GM12878 (cell line): Measurements from ENCODE around the gene FANCL. TPM values are rescaled to one million over a fixed set of nuclear protein-coding genes. Genes with fewer than 3 reads are reported as not detected.
A peak's percentile ranks its signal among the peaks of the same experiment; 100 is the strongest.
"Not testable (repeated sequence)": the region's sequence is repeated elsewhere in the genome, so short reads cannot be mapped to it uniquely, and the experiment has no call there.

Experiments
- ATAC-seq: fragments of 200-7000 bp; cut with Tn5 transposase; 3 replicates; pipeline ENCODE4 v1.9.1; 2020; ENCODE audit warnings: mild to moderate bottlenecking, moderate library complexity
- BruUV-seq: library from RNA; stranded (reverse); fragments of 400-500 nt; replicated peaks from 2 replicates; lab custom pipeline; 2021; lab: Mats Ljungman, UMichigan
- CTCF ChIA-PET: fragments of 300-600 bp; sonication (Branson Sonifier 250); formaldehyde crosslinking; extraction: SDS; loops from one replicate; lab custom pipeline; 2021; ENCODE audit warnings: inconsistent platforms; lab: Yijun Ruan, JAX
- POLR2A ChIA-PET: fragments of 350-600 bp; formaldehyde crosslinking; extraction: SDS; loops from one replicate; lab custom pipeline; 2021; ENCODE audit warnings: inconsistent platforms; lab: Charles Lee
- RAD21 ChIA-PET: fragments of 300-600 bp; sonication (Branson Sonifier 250); formaldehyde crosslinking; loops from one replicate; lab custom pipeline; 2023; ENCODE audit warnings: antibody characterized with exemption; ENCODE audit not compliant: unreplicated experiment; lab: Charles Lee
- SMC1A ChIA-PET: fragments of 300-600 bp; sonication (Branson Sonifier 250); formaldehyde crosslinking; loops from one replicate; lab custom pipeline; 2023; ENCODE audit not compliant: unreplicated experiment, uncharacterized antibody; lab: Charles Lee
- DNase-seq: peaks from one replicate; pipeline ENCODE4 v3.0.0-alpha.2; 2011; ENCODE audit warnings: low read depth, low spot score
- FAIRE-seq: peaks from 3 replicates; lab custom pipeline; 2011; peaks lifted over from hg19 to GRCh38; lab: Jason Lieb, UNC
- H2AFZ ChIP-seq: 2 replicates; pipeline ENCODE4 v1.6.0; 2011; ENCODE audit warnings: low read depth, low read length, control low read depth; ENCODE audit not compliant: control insufficient read depth
- H3K27ac ChIP-seq: 2 replicates; pipeline ENCODE4 v1.5.1; 2011; ENCODE audit warnings: control low read depth; ENCODE audit not compliant: control insufficient read depth, insufficient read depth
- H3K27me3 ChIP-seq, 2 experiments: replicated peaks in 1 of 2; 2 replicates each; pipeline versions ENCODE4 v1.6.0 to v1.6.1; 2011; ENCODE audit warnings: low read length in 1 of 2; ENCODE audit not compliant: control insufficient read depth in 2 of 2, insufficient read depth in 2 of 2
- H3K36me3 ChIP-seq, 2 experiments: 2 replicates each; pipeline ENCODE4 v1.5.1; 2011; ENCODE audit warnings: low read length in 1 of 2; ENCODE audit not compliant: control insufficient read depth in 2 of 2, insufficient read depth in 2 of 2
- H3K4me1 ChIP-seq: 2 replicates; pipeline ENCODE4 v1.6.1; 2011; ENCODE audit warnings: mild to moderate bottlenecking, low read length, moderate library complexity, mixed read lengths; ENCODE audit not compliant: control insufficient read depth, insufficient read depth
- H3K4me2 ChIP-seq: 2 replicates; pipeline ENCODE4 v1.6.0; 2011; ENCODE audit warnings: control low read depth; ENCODE audit not compliant: control insufficient read depth, insufficient read depth
- H3K4me3 ChIP-seq: fragments of 200-600 bp; sonication (generic); 2 replicates; pipeline ENCODE4 v1.5.1; 2016
- H3K79me2 ChIP-seq: 2 replicates; pipeline ENCODE4 v1.6.0; 2011; ENCODE audit warnings: low read length; ENCODE audit not compliant: control insufficient read depth, insufficient read depth
- H3K9ac ChIP-seq: 2 replicates; pipeline ENCODE4 v1.8.0; 2011; ENCODE audit warnings: low read length, control low read depth, mixed read lengths; ENCODE audit not compliant: control insufficient read depth, insufficient read depth
- H3K9me3 ChIP-seq: replicated peaks from 3 replicates; pipeline ENCODE4 v1.5.1; 2011; ENCODE audit warnings: mild to moderate bottlenecking, low read length; ENCODE audit not compliant: control insufficient read depth, insufficient read depth
- H4K20me1 ChIP-seq: 2 replicates; pipeline ENCODE4 v1.6.0; 2011; ENCODE audit not compliant: control insufficient read depth, insufficient read depth
- BHLHE40 ChIP-seq, 2 experiments: fragments of 450-650 bp in 1 of 2; IDR thresholded peaks; 2 replicates each; pipeline ENCODE4 v1.6.1; 2011 to 2017; ENCODE audit warnings: low read depth in 2 of 2, borderline replicate concordance in 1 of 2, improper control_type of control experiment in 1 of 2, low read length in 1 of 2, mild to moderate bottlenecking in 1 of 2
- SMAD5 ChIP-seq: IDR thresholded peaks from 2 replicates; pipeline ENCODE4 v1.6.1; 2016; ENCODE audit warnings: antibody characterized with exemption, low read depth
- YBX1 ChIP-seq: fragments of 450-650 bp; IDR thresholded peaks from 2 replicates; pipeline ENCODE4 v1.6.1; 2016; ENCODE audit warnings: antibody characterized with exemption
- ZNF24 ChIP-seq: fragments of 450-650 bp; IDR thresholded peaks from 2 replicates; pipeline ENCODE4 v1.6.1; 2017; ENCODE audit warnings: antibody characterized with exemption, mild to moderate bottlenecking
- WGBS: methylation state at CpG from one replicate; pipeline ENCODE4 v1.1.6; 2016; ENCODE audit warnings: low lambda C conversion rate; ENCODE audit not compliant: insufficient replicate concordance, insufficient coverage; ENCODE audit errors: missing lambda C conversion rate; 5-methylcytosine and 5-hydroxymethylcytosine counted together
- in situ Hi-C: fragments of 300-500 bp; cut with MboI; formaldehyde crosslinking; loops from 9 replicates; pipeline ENCODE4 v1.14.3; 2018; ENCODE audit warnings: mixed read lengths
- intact Hi-C: fragments of 100-400 bp; cut with micrococcal nuclease; formaldehyde crosslinking; loops from one replicate; pipeline ENCODE4 v1.14.2; 2022; ENCODE audit not compliant: unreplicated experiment
- polyA plus RNA-seq, 11 experiments: library from polyadenylated mRNA; depleted of rRNA in 4 of 11; unstranded in 6 of 11; stranded (reverse) in 5 of 11; fragments of >200 nt; fragmentation: Nextera tagmentation in 4 of 11; fragmentation: Illumina TruSeq in 1 of 11; extraction: Ambion mirVana in 4 of 11; extraction: Trizol in 1 of 11; gene quantifications; 1 replicate in 1 of 11; 2 replicates in 10 of 11; pipeline versions ENCODE4 v1.2.1 to v1.2.3, GENCODE V29; 2011 to 2016; ENCODE audit warnings: inconsistent platforms in 2 of 11, missing spikeins in 2 of 11, low read depth in 1 of 11
- total RNA-seq, 4 experiments: library from RNA; depleted of rRNA in 3 of 4; stranded (reverse); fragments of >200 nt in 3 of 4; fragmentation: Illumina TruSeq in 1 of 4; extraction: Trizol in 1 of 4; gene quantifications; 2 replicates each; pipeline versions ENCODE4 v1.2.1 to v1.2.3, GENCODE V29; 2013 to 2021
- TF ChIP-seq, protein P1 (sequence below): IDR thresholded peaks from 2 replicates; pipeline ENCODE4 v1.6.1; 2012; ENCODE audit warnings: low read depth, low read length, improper control_type of control experiment

FANCL gene
- total and polyA plus RNA-seq, 10 of the 15 experiments (the other 5 are each of a cell fraction or from before 2014, with no cell fraction given), result 30.8 to 90.5 (median 52.3) TPM

DNA sequence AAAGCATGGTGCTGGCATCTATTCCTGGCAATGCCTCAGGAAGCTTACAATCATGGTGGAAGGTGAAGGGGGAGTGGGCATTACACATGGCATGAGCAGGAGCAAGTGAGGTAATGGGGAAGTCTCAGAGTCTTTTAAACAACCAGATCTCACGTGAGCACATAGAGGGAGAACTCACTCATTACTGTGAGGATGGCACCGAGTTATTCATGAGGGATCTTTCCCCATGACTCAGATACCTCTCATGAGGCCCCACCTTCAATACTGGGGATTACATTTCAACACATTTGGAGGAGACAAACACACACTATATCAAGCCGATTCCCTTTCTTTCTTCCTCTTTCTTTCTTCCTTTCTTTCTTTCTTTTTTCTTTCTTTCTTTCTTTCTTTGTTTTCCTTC lies 47.9 kb upstream of the FANCL start:
- Histone ChIP-seq H4K20me1 (no peaks in the 10 kb centered on the region), H3K4me1 (no peaks in the 10 kb centered on the region), H3K36me3 (no peaks in the 10 kb centered on the region), H3K27ac (no peak overlapping the region), H3K27me3 (no peaks in the 10 kb centered on the region; a peak in 1 of 4 replicates), H3K9ac (no peak overlapping the region), H3K79me2 (no peaks in the 10 kb centered on the region), H3K4me2 (no peak overlapping the region)
- in situ Hi-C loops, result no loop called here
- BruUV-seq, result no TSS peak
- ChIA-PET POLR2A (no interaction called here), SMC1A (no interaction called here), RAD21 (no interaction called here)
- WGBS, result 6% methylated on average over 3 of the region's 3 CpGs
- peak; percentile 37; the same call in 2 of the 3 replicates for ATAC-seq
- TF ChIP-seq BHLHE40 (IDR thresholded peaks at IDR 0.05; ENCODE audit: borderline replicate concordance in 1 of 2, low read depth in 2 of 2, low read length in 1 of 2), result peak in 1 of 2 experiments; percentile 29; a peak in 1 of 4 replicates
- no peak for TF ChIP-seq ZNF24
- TF ChIP-seq, all 136 proteins: peak for 1
- Histone ChIP-seq H2AFZ (no peak overlapping the region), H3K4me3 (no peak overlapping the region), H3K9me3 (no peaks in the 10 kb centered on the region)
- DNase-seq (no peak), FAIRE-seq (no peak)
- intact Hi-C loops, result no loop called here
- CTCF ChIA-PET, result no interaction called here

DNA sequence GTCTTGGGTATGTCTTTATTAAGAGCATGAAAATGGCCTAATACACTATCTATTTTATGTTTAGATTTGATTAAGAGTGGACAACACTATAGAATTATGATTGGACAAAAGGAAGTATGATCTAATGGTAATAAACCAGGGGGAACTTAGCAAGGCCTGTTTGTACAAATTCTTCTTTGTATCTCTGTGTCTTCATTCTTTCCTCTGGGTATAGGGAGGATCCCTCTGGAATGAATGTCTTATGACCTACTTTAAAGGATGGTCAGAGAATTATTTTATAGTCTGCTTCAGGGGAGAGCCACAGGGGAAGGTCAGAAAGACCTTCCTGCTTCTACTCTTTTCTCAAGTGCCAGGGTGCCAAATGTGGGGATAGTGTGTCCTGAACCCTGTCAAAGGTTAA lies 42.8 kb upstream of the FANCL start:
- Histone ChIP-seq H2AFZ (no peak overlapping the region), H3K4me1 (no peaks in the 10 kb centered on the region), H3K27ac (no peak overlapping the region), H3K27me3 (no peaks in the 10 kb centered on the region; a peak in 1 of 4 replicates), H3K4me3 (no peak overlapping the region), H3K9me3 (no peaks in the 10 kb centered on the region), H3K79me2 (no peaks in the 10 kb centered on the region), H3K9ac (no peak overlapping the region), H3K36me3 (no peaks in the 10 kb centered on the region), H3K4me2 (no peak overlapping the region), H4K20me1 (no peaks in the 10 kb centered on the region)
- ChIA-PET SMC1A (no interaction called here), CTCF (no interaction called here), POLR2A (no interaction called here), RAD21 (no interaction called here)
- intact Hi-C loops (no loop called here), in situ Hi-C loops (no loop called here)
- no TSS peak for BruUV-seq
- no peak for FAIRE-seq
- no peak for DNase-seq
- ATAC-seq, result no peak
- TF ChIP-seq SMAD5, result no peak
- TF ChIP-seq, protein P1, sequence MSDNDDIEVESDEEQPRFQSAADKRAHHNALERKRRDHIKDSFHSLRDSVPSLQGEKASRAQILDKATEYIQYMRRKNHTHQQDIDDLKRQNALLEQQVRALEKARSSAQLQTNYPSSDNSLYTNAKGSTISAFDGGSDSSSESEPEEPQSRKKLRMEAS, result no peak
- TF ChIP-seq YBX1, result no peak

DNA sequence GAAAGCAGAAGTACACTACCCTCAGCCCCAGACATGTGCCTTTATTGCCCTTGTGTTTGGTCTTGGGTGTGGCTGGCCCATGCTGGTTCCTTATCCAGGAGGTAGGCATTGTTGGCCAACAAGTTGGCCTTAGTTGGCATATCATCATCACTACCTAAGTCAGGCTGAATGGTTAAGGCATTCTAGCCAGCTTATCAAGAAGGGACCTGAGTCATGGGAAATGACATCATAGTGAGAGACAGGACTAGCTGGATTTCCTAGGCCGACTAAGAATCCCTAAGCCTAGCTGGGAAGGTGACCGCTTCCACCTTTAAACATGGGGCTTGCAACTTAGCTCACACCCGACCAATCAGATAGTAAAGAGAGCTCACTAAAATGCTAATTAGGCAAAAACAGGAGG lies 34.0 kb upstream of the FANCL start:
- H4K20me1 ChIP-seq, H3K9ac ChIP-seq, H3K36me3 ChIP-seq, DNase-seq, H3K27ac ChIP-seq, H2AFZ ChIP-seq, CTCF ChIA-PET, RAD21 ChIA-PET, H3K4me2 ChIP-seq, H3K4me3 ChIP-seq, SMC1A ChIA-PET, H3K4me1 ChIP-seq, ATAC-seq, H3K27me3 ChIP-seq, H3K9me3 ChIP-seq, FAIRE-seq, POLR2A ChIA-PET, intact Hi-C loops, BruUV-seq, H3K79me2 ChIP-seq, in situ Hi-C loops: not testable (repeated sequence)
- 40% methylated on average over 3 of the region's 3 CpGs for WGBS
